ENCODE data around the gene ZNF362. TPM values are rescaled to one million over a fixed set of nuclear protein-coding genes. Genes with fewer than 3 reads are reported as not detected.

The ZNF362 gene
- total and polyA plus RNA-seq, 8 donors, result 1.3 to 49.8 (median 8.8) TPM

- Histone ChIP-seq H3K27ac (no peak overlapping the region), H3K4me3 (no peak overlapping the region), H3K27me3 (no peaks in the 10 kb centered on the region), H3K4me1 (peaks cover 7 to 26% (median 16%) of the 10 kb centered on the region in 4 donors), H3K36me3 (no peaks in the 10 kb centered on the region), H3K9me3 (peaks cover 0 to 16% (median 0%) of the 10 kb centered on the region in 4 donors)
- intact Hi-C loops (cut with DNase I; ENCODE audit: low total_unique reads), result no loop called here
- WGBS, 5 donors, result 31 to 52% (median 42%) methylated on average over 2 of the region's 2 CpGs
- TF ChIP-seq EP300 (IDR thresholded peaks at IDR 0.05), result no peak
- no peak for TF ChIP-seq POLR2A (IDR thresholded peaks at IDR 0.05)
- TF ChIP-seq POLR2AphosphoS5 (IDR thresholded peaks at IDR 0.05), result no peak
- TF ChIP-seq CTCF (IDR thresholded peaks at IDR 0.05), result no peak
- DNase-seq, result no peak
Measured at GRCh38 chr1:33221385-33221758, 34.9 kb upstream of the ZNF362 start.

- Histone ChIP-seq H3K36me3 (no peaks in the 10 kb centered on the region), H3K9me3 (peaks cover 0 to 16% (median 0%) of the 10 kb centered on the region in 4 donors), H3K27ac (no peak overlapping the region), H3K4me1 (peaks cover 7 to 26% (median 16%) of the 10 kb centered on the region in 4 donors), H3K4me3 (no peak overlapping the region), H3K27me3 (no peaks in the 10 kb centered on the region)
- TF ChIP-seq EP300 (IDR thresholded peaks at IDR 0.05), result no peak
- TF ChIP-seq POLR2AphosphoS5 (IDR thresholded peaks at IDR 0.05), result no peak
- no peak for TF ChIP-seq POLR2A (IDR thresholded peaks at IDR 0.05)
- TF ChIP-seq CTCF (IDR thresholded peaks at IDR 0.05), result no peak
- no peak for DNase-seq
- intact Hi-C loops (cut with DNase I; ENCODE audit: low total_unique reads), result no loop called here
- WGBS, 5 donors, result 83 to 100% (median 87%) methylated on average over 1 of the region's 1 CpG
Measured at GRCh38 chr1:33222381-33222780, 33.9 kb upstream of the ZNF362 start.

- intact Hi-C loops (cut with DNase I; ENCODE audit: low total_unique reads), result no loop called here
- WGBS, 5 donors, result 77 to 87% (median 85%) methylated on average over 2 of the region's 2 CpGs
- no peak overlapping the region for H3K27ac ChIP-seq
- H3K9me3 ChIP-seq, result peaks cover 0 to 16% (median 0%) of the 10 kb centered on the region in 4 donors
- H3K4me3 ChIP-seq, result no peak overlapping the region
- no peak for TF ChIP-seq POLR2A (IDR thresholded peaks at IDR 0.05)
- TF ChIP-seq POLR2AphosphoS5 (IDR thresholded peaks at IDR 0.05), result no peak
- TF ChIP-seq EP300 (IDR thresholded peaks at IDR 0.05), result no peak
- TF ChIP-seq CTCF (IDR thresholded peaks at IDR 0.05), result no peak
- H3K27me3 ChIP-seq, result no peaks in the 10 kb centered on the region
- H3K36me3 ChIP-seq, result no peaks in the 10 kb centered on the region
- DNase-seq, result no peak
- peaks cover 7 to 31% (median 16%) of the 10 kb centered on the region in 4 donors for H3K4me1 ChIP-seq
Measured at GRCh38 chr1:33224166-33224707, 32.1 kb upstream of the ZNF362 start.

GRCh38 chr1:33225586-33225985 lies 30.7 kb upstream of the ZNF362 start:
- intact Hi-C loops (cut with DNase I; ENCODE audit: low total_unique reads), result no loop called here
- Histone ChIP-seq H3K4me3 (no peak overlapping the region), H3K9me3 (peaks cover 0 to 16% (median 0%) of the 10 kb centered on the region in 4 donors), H3K4me1 (peaks cover 7 to 26% (median 15%) of the 10 kb centered on the region in 4 donors), H3K27ac (no peak overlapping the region), H3K27me3 (no peaks in the 10 kb centered on the region), H3K36me3 (no peaks in the 10 kb centered on the region)
- 69 to 87% (median 83%) methylated on average over 1 of the region's 1 CpG for WGBS, 5 donors
- no peak for DNase-seq
- no peak for TF ChIP-seq CTCF (IDR thresholded peaks at IDR 0.05)
- TF ChIP-seq POLR2AphosphoS5 (IDR thresholded peaks at IDR 0.05), result no peak
- TF ChIP-seq EP300 (IDR thresholded peaks at IDR 0.05), result no peak
- no peak for TF ChIP-seq POLR2A (IDR thresholded peaks at IDR 0.05)

All from stomach (tissue), 9 donors.